Neutrophil (primary cell): ENCODE measurements around the gene ZDHHC18.

Source experiments
- H3K27ac ChIP-seq: fragments of 200-600 bp; sonication (generic); 2 replicates; pipeline ENCODE4 v1.5.1; 2016; ENCODE audit warnings: mild to moderate bottlenecking, moderate library complexity
- H3K27me3 ChIP-seq: fragments of 200-600 bp; sonication (generic); 2 replicates; pipeline ENCODE4 v1.6.0; 2016; ENCODE audit warnings: mild to moderate bottlenecking
- H3K36me3 ChIP-seq: fragments of 200-600 bp; sonication (generic); 2 replicates; pipeline ENCODE4 v1.5.1; 2017
- H3K4me1 ChIP-seq, 2 experiments: fragments of 200-600 bp in 1 of 2; sonication (generic) in 1 of 2; 1 replicate in 1 of 2; 2 replicates in 1 of 2; pipeline versions ENCODE4 v1.5.1 to v1.6.1; 2013 to 2016; ENCODE audit warnings: low read depth in 1 of 2, low read length in 1 of 2, mild to moderate bottlenecking in 1 of 2, moderate library complexity in 1 of 2; ENCODE audit not compliant: control insufficient read depth in 1 of 2, insufficient read depth in 1 of 2
- H3K4me3 ChIP-seq, 2 experiments: fragments of 200-600 bp in 1 of 2; sonication (generic) in 1 of 2; 1 replicate in 1 of 2; 2 replicates in 1 of 2; pipeline ENCODE4 v1.5.1; 2013 to 2016; ENCODE audit warnings: low read depth in 1 of 2, low read length in 1 of 2, mild to moderate bottlenecking in 1 of 2, moderate library complexity in 1 of 2
- H3K9me3 ChIP-seq: fragments of 200-600 bp; sonication (generic); 2 replicates; pipeline ENCODE4 v1.5.1; 2016
- CTCF ChIP-seq: fragments of 200-600 bp; sonication (generic); IDR thresholded peaks from 2 replicates; pipeline ENCODE4 v1.5.1; 2016; ENCODE audit warnings: antibody characterized with exemption

The ZDHHC18 gene

DNA sequence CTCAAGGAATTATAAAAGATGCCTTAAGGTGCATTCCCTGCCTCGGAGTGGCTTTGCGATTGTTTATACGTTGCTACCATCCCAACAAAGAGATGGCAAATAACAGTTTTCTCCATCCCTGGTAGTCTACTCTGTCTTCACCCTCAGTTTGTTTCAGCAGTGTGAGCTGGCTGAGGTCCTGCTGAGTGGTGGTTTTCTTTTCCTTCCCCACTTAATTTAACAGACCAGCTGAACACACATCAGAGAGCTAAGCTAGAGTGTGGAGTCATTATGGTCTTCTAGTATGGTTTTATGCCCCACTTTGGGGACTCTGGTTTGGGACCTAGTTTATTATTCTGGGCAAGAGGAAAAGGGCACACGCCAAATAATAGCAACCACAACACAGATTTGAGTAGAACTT, 36.6 kb upstream of the ZDHHC18 start:
- no peaks in the 10 kb centered on the region for H3K9me3 ChIP-seq
- H3K27ac ChIP-seq: no peak overlapping the region
- H3K4me3 ChIP-seq: no peak overlapping the region
- H3K27me3 ChIP-seq: no peaks in the 10 kb centered on the region
- peaks cover 22% of the 10 kb centered on the region for H3K36me3 ChIP-seq
- TF ChIP-seq CTCF: no peak
- peaks cover 31 to 46% of the 10 kb centered on the region in 2 experiments for H3K4me1 ChIP-seq

DNA sequence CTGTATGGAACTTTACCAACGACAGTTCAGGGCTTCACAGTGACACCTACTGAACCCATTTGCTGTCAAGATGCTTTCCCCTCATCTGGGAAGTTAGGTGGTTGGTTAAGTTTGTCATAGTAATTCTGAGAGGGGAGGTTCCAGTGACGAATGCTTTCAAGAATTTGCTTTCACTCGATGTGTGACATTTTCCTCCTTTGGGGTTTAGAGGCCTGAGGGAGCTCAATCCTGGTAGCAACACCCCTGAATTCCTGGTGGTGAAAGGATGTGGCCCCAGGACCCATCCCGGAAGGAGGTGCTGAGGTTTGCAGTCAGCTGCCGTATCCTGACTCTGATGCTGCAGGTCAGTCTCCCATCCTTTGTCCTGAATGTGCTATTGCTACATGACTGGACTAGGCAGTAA, 35.9 kb upstream of the ZDHHC18 start:
- peaks cover 24 to 40% of the 10 kb centered on the region in 2 experiments for H3K4me1 ChIP-seq
- H3K36me3 ChIP-seq: peaks cover 27% of the 10 kb centered on the region
- no peak overlapping the region for H3K27ac ChIP-seq

GRCh38 chr1:26791148-26791547, 35.3 kb upstream of the ZDHHC18 start:
- H3K27me3 ChIP-seq: no peaks in the 10 kb centered on the region
- H3K27ac ChIP-seq: no peak overlapping the region
- no peak for TF ChIP-seq CTCF
- peaks cover 27% of the 10 kb centered on the region for H3K36me3 ChIP-seq
- H3K4me3 ChIP-seq: no peak overlapping the region
- peaks cover 19 to 34% of the 10 kb centered on the region in 2 experiments for H3K4me1 ChIP-seq
- no peaks in the 10 kb centered on the region for H3K9me3 ChIP-seq

More for the DNA sequence above, 35.9 kb upstream of the ZDHHC18 start:
- Histone ChIP-seq H3K4me3 (no peak overlapping the region), H3K27me3 (no peaks in the 10 kb centered on the region), H3K9me3 (no peaks in the 10 kb centered on the region)
- TF ChIP-seq CTCF: no peak

DNA sequence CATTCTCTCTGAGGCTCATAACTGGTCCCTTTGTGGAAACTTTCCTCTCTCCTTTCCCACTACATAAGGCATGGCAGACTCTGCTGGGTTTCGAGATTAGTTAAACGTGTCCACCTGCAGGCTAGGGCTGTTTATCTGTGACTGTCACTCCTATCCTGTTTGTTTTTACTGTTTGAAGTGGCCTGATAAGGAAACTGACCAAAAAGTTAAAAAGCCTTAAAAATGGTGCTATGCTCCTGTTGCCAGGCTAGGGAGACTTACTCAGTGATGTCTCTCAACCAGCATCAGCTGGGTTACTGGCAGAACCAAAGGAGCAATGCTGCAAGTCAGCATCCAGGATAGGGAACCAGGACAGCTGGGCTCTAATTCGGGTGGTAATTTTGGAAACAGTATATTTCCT, 34.9 kb upstream of the ZDHHC18 start:
- Histone ChIP-seq H3K4me3 (no peak overlapping the region), H3K9me3 (no peaks in the 10 kb centered on the region), H3K27me3 (no peaks in the 10 kb centered on the region), H3K4me1 (peaks cover 14 to 29% of the 10 kb centered on the region in 2 experiments), H3K36me3 (peaks cover 32% of the 10 kb centered on the region), H3K27ac (no peak overlapping the region)
- no peak for TF ChIP-seq CTCF

DNA sequence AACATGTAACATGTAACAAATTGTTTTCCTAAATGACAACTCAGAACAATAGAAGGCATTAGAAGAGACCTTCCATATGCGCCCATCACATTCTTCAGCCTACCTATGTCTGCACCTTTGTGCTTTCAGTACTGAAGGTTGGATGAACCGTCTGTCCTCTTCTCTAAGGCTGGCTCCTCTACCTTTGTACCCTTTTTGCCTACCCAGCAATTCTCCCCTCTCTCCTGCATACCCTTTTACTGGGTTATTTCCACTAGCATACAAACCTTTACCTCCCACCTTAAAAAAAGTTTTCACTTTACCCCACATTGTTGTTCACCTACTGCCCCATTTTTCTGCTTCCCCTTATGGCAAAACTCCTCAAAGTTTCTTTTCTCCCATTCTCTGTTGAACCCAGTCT, 33.6 kb upstream of the ZDHHC18 start:
- H3K4me1 ChIP-seq: peaks cover 7 to 23% of the 10 kb centered on the region in 2 experiments
- no peak for TF ChIP-seq CTCF
- no peaks in the 10 kb centered on the region for H3K27me3 ChIP-seq
- H3K36me3 ChIP-seq: peaks cover 39% of the 10 kb centered on the region
- no peak overlapping the region for H3K4me3 ChIP-seq
- H3K9me3 ChIP-seq: no peaks in the 10 kb centered on the region
- H3K27ac ChIP-seq: no peak overlapping the region

DNA sequence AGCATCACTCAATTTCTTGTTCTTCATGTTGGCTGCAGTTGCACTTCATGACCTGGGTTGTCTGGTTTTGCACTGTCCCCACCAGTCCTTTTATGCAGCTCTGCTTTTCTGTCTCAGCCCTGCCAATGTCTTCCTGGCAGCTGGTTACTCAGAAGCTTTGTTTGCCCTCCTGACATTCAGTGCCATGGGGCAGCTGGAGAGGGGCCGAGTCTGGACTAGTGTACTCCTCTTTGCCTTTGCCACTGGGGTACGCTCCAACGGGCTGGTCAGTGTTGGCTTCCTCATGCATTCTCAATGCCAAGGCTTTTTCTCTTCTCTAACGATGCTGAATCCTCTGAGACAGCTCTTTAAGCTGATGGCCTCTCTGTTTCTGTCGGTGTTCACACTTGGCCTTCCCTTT, 32.1 kb upstream of the ZDHHC18 start:
- H3K36me3 ChIP-seq: peaks cover 44% of the 10 kb centered on the region
- no peak overlapping the region for H3K4me3 ChIP-seq
- no peak for TF ChIP-seq CTCF
- H3K27me3 ChIP-seq: no peaks in the 10 kb centered on the region
- peaks cover 0 to 10% of the 10 kb centered on the region in 2 experiments for H3K4me1 ChIP-seq
- H3K27ac ChIP-seq: no peak overlapping the region
- H3K9me3 ChIP-seq: no peaks in the 10 kb centered on the region
